GM12874 (cell line): Measurements from ENCODE around the gene PLEKHG3.

Experiments
- TF ChIP-seq, protein P1 (sequence below): IDR thresholded peaks from 2 replicates; pipeline ENCODE4 v1.5.1; 2011; ENCODE audit warnings: low read depth, mild to moderate bottlenecking, control low read depth, low read length, moderate library complexity; ENCODE audit not compliant: insufficient read depth

Gene PLEKHG3

GRCh38 chr14:64730681-64731080 lies 26.5 kb downstream of the PLEKHG3 start:
- TF ChIP-seq, protein P1, sequence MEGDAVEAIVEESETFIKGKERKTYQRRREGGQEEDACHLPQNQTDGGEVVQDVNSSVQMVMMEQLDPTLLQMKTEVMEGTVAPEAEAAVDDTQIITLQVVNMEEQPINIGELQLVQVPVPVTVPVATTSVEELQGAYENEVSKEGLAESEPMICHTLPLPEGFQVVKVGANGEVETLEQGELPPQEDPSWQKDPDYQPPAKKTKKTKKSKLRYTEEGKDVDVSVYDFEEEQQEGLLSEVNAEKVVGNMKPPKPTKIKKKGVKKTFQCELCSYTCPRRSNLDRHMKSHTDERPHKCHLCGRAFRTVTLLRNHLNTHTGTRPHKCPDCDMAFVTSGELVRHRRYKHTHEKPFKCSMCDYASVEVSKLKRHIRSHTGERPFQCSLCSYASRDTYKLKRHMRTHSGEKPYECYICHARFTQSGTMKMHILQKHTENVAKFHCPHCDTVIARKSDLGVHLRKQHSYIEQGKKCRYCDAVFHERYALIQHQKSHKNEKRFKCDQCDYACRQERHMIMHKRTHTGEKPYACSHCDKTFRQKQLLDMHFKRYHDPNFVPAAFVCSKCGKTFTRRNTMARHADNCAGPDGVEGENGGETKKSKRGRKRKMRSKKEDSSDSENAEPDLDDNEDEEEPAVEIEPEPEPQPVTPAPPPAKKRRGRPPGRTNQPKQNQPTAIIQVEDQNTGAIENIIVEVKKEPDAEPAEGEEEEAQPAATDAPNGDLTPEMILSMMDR, result no peak

GRCh38 chr14:64731141-64731581 lies 26.9 kb downstream of the PLEKHG3 start:
- TF ChIP-seq, protein P1, result no peak

DNA sequence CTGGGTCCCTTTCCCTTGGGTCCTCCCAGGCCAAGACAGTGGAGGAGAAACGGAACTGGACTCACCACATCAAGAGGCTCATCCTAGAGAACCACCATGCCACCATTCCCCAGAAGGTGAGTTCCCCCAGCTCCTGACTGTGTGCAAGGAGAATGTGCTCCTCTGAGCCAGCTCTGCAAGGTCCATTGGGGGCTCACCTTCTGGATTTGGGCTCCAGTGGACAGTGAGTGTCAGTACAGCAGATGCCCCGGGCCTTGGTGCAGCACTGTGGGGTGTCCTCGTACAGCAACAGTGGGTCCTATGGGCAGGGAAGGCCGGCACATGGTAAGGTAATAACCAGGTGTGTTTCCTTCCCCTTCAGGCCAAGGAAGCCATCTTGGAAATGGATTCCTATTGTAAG lies 27.8 kb downstream of the PLEKHG3 start:
- TF ChIP-seq, protein P1, result no peak

DNA sequence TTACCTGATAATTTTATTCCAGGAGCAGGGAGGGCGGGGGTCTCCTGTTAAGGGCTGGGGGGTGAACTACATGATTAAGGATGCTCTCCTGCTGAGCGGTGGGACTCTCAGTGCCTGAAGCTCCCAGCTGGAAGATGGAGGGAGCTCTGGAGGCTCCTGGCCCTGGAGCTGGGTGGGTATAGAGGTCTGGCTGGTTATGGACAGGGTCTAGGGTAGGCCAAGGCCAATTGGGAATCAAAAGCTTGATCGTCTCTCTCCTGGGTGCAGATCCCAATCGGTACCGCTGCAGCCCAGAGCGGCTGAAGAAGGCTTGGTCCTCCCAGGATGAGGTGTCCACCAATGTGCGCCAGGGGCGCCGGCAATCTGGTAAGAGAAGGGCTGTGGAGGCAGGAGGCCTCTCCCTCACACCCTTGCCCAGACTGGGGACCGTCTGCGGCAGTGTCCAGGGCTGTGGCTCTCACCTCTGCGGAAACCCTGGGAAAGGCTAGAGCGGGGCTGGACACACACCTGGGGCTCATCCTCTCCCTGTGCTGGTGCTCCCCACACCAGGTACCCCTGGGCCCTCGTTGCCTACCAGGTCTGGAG lies 28.4 kb downstream of the PLEKHG3 start:
- TF ChIP-seq, protein P1, result no peak

GRCh38 chr14:64733321-64733720 lies 29.1 kb downstream of the PLEKHG3 start:
- TF ChIP-seq, protein P1, result no peak

DNA sequence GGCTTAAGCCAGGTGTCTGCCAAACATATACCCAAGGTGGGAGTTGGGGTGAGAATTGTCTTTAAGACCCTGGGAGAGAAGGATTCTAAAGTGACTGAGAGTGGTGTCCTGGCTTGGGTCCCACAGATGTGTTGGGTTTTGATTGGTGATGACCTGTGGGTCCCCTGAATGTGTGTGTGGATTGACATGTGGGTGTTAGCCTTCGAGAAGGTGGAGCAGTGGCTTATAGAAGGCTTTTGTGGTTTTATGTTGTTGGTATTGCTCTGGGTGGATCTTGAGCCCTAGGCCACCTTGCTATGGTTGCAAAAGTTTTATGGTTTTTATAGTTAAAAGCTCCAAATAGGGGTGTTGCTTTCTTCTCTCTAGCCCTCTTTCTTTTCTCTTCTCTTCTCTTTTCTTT lies 29.7 kb downstream of the PLEKHG3 start:
- TF ChIP-seq, protein P1, result no peak

- TF ChIP-seq, protein P1, result no peak
These were observed 30.8 kb downstream of the PLEKHG3 start for GRCh38 chr14:64734990-64735389.
